ENCODE data around the gene C1QTNF9B.

GRCh38 chr13:23866420-23867026, 30.8 kb downstream of the C1QTNF9B start:
- TF ChIP-seq CTCF (IDR thresholded peaks at IDR 0.05; ENCODE audit: insufficient read depth, low read length, poor library complexity, severe bottlenecking) (no peak), EZH2phosphoT487 (conservative IDR thresholded peaks at IDR 0.05; ENCODE audit: low read length) (no peak)
